ENCODE data around the gene RAB11FIP5.

The RAB11FIP5 gene

DNA sequence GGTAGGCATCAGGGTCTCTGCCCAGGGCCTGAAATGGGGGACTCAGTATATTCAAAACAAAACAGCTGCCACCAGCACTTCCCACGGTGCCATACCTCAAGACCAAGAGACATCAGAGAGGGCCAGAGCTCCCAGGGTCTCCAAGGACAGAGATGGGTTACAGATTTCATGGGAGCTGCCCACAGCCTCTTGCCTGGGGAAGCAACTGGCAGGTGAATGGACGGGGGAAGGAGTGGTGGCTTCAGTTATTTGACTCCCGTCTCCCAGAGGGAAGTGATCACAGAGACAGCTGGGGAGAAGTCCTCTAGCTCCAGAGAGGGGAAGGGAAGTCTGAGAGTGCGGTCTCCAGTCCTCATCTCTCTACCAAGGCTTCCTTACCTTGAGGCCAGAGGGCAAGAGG is 25.4 kb downstream of the RAB11FIP5 start:
- no peak for DNase-seq (ENCODE audit: low read depth, low spot score)

DNA sequence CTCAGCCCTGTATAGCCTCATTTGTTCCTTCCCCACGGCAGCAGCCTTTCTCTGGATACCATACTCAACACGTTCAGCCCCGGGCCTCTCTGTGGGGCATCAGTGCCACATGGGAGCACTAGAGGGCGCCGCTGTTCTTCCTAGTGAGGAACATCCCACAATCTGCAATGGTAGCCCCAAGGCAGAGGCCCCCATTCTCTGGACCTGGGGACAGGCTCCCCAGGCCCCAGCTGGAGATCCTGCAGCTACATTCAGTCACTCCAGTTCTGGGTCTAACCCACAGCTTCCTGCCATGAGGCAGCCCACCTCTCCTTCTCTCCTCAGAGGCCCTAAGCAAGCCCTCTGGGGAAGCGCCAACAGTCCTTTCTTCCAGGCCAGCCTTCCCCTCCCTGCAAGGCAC is 27.1 kb downstream of the RAB11FIP5 start:
- peak; percentile 87 for DNase-seq (ENCODE audit: low read depth, low spot score)

DNA sequence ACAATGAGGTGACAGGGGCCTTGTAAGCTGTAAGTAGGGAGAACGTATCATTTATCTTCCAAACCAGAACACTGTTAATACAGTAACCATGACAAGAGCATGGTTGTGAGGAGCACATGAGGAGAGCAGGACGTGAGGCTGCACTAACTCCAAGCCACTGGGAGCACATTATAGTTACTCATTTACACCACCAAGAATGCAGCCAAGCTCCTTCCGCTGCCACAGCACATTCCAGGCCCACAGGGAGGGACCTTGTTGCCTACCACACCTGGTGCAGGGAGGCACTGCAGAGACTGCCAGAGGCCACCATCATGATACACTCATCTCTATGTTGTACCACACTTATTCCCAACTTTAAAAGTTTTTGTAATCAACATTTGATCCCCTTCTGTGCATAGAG is 27.8 kb downstream of the RAB11FIP5 start:
- no peak for DNase-seq (ENCODE audit: low read depth, low spot score)

DNA sequence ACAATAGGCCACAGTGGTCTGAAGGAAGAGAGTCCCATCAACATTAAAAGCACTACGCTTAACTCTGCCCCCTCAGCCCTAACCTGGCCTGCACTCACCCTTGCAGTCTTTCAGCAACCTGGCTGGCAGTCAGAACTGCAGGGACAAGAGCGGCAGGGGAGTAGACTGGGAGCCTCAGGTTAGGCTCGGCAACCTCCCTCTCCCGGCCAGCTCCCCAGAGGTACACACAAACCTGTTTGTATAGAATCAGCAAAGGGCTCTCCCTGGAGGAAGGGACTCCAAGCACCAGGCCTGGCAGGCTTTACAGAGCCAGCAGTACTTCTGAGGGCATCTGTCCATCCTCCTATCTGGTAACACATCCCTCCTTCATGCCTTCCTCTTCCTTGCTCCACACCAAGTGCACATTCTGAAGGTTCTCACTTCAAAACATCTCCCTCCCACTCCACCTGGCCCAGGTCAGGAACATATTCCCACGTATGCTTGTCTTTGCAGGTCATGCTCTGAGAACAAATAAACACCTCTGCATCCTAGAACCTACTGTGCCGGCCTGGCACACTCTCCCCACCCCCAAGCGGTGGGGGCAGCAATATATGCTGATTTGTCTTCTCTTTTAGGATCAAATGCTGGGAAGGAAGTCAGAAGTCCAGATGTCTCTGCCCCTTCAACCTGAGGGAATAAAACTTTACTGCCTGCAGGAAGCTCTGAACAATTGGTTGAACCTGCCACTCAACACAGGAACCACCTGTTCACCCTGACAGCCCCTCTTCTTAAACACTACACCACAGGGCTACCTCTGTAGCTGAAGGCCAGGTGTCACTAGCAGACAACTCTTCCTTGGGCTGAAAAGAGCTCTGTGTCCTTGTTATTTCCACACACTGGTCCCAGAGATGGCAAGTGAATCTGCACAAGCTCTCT is 28.6 kb downstream of the RAB11FIP5 start:
- no peak for DNase-seq (ENCODE audit: low read depth, low spot score)

DNA sequence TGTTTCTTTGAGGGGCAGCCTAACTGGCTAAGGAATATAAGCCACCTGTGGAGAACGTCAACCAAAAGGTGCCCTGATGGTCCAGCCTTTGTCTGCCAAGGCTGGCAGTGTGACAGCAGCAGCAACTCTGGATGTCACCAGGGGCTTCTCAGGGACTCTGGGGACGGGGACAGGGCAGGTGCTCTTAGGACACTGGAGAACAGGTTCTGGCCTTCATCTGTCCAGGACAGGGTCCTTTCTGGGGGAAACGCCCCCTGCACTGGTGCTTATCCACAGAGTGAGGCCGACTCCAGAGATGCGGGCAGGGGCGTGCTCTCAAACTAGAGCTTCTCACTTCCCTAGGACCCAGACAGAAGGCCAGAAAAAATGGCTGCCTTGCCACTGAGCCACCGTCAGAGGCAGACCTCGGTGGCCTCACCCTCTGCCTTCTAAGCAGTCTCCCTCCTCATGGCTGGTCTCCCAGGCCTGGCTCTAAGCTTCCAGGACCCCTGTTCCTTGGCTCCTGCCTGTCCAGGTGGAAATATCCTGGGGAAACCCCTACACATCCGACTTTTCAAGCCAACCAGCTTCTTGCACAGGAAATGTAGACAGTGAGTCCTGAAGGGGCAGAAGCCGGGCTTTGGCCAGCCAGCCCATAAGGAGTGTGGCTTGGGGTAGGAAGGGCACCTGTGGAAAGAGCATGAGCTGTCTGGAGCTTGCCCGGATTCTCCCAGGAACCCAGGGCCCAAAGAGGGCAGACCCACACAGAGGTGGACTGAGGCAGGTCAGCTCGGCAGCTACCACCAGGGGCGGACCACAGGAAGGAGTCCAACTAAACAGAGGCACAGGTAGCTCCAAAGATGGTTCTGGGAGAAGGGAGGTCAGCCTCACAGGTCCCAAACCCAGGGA is 30.0 kb downstream of the RAB11FIP5 start:
- no peak for DNase-seq (ENCODE audit: low read depth, low spot score)

DNA sequence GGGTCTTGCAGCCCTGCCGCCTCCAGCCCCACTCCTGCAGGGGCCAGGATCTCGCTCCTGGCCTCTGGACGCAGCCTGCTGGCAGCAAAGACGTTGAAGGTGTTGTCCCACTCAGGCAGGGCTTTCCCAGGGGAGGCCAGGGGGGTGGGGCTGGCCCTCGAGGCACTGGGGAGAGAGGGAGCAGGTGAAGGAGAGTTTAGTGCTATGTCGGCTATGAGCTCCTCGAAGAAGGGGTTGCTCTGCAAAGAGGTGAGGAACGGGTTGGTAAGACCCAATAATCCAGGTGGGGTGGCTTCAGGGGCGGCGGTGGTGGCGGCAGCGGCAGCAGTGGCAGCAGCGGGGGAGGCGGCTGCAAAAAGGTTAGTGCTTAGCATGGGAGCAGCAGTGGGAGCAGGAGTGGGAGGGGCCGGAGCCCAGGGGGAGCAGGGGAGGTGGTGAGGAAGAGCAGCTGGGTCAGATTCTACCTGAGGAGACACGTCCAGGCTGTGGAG is 31.5 kb downstream of the RAB11FIP5 start:
- DNase-seq (ENCODE audit: low read depth, low spot score) = peak; percentile 24

DNA sequence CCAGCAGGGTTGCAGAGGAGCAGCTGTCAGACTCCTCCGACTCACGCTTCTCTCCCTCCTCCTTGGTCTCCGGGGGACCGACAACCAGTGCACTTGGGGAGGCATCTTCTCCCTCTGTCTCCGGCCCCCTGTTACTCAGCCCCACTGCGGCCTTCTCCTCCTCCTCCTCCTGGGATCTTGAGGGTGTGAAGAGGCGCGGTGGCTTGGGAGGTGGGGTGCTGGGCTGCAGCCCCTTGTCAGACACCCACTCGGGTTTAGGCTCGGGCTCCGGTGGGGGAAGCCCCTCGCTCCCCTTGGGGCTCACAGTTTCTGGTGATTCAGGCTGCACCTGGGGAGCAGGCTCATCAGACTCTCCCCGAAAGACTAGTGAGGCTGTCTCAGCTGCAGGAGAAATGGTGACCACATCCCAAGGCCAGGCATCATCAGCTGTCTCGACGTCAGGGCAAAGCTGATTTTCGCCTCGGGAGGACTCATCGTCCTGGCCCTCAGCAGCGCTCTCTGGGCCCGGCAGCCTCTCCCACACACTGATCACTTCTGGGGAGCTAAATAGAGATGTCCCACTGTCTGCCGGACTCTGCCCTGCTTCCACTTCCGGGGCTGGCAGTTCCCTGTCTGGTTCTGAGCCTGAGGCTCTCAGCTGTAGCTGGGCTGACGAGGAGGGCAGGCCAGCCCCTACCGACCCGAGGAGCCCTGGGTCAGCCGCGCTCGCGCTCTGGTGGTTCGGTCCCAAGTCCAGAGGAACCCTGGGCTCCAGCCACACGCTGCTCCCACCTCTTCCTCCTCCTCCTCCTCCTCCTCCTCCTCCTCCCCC is 32.2 kb downstream of the RAB11FIP5 start:
- peak; percentile 32 for DNase-seq (ENCODE audit: low read depth, low spot score)

DNA sequence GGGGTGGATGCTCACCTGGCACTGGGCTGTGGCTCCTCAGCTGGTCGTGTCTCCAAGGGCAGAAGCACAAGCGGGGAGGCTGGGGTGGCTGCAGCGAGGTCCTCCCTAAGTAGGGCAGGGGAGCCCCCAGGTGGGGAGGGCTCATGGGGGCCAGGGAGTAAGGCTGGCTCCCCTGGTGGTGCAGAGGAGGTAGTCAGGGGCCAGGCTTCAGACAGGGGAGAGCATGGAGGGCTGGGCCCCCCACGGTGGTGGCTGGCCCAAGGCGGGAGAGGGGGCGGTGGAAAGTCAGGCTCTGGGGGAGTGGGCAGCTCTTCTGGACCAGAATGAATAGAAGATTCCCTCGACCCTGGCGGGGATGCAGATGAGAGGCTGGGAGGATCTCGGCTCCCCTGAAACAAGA is 33.1 kb downstream of the RAB11FIP5 start:
- no peak for DNase-seq (ENCODE audit: low read depth, low spot score)

DNA sequence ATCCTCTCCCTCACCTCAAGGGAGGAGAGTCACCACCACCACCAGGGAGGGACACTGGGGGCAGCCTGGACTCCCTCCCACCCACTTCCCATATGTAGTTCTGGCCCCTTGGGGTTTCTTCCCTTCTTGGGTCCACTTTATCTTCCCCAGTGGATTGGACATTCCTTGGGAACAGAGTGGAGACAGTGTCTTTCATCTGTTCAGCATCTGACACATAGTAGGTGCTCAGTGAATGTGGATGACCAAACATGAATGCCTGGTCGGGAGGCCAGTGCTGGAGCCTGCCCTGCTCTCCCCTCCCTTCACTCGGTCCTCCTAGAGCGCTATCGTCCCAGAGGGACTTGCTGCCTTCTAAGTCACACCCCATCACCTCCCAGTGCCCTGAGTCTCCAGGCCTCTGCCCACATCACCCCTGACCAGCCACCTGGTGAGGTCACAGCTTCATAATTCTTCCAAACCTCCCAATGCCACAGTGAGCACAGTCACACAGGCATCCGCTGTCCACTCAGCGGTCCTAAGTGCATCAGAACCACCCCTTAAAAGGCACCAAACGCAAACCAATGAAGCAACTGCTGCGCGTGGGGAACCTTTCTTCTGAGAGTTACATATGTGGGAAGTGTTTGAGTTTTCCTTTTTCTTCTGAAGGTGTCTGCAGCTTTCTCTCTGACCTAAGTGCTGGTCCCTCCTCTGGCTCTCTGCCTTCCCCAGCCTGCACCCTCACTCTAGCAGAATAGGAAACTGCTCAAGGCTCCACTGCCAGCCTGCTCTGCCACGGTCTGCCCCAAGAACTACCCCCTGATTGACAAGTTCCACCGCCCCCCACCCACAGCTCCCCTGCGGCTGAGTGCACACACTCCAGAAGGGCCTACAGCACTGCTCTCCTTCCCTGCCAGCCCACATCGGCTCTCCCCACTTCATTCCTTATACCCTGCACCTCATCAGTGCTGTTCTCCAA is 34.0 kb downstream of the RAB11FIP5 start:
- DNase-seq (ENCODE audit: low read depth, low spot score) = no peak

DNA sequence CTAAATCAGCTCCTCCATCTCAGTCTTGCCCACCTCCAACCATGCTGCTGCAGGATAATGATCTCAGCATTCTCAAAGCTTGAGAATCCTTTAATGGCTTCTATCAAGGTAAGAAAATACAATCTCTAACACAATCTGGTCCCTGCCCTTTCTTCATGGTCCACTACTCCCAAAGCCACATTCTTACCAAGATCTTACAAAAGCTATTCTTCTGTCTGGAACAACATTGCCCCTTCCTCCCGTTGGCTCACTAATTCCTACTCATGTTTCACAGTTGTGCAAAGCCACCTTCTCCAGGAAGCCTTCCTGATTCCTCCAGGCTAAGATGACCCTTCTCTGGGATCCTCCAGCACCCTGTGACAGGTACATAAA is 35.3 kb downstream of the RAB11FIP5 start:
- no peak for DNase-seq (ENCODE audit: low read depth, low spot score)

DNA sequence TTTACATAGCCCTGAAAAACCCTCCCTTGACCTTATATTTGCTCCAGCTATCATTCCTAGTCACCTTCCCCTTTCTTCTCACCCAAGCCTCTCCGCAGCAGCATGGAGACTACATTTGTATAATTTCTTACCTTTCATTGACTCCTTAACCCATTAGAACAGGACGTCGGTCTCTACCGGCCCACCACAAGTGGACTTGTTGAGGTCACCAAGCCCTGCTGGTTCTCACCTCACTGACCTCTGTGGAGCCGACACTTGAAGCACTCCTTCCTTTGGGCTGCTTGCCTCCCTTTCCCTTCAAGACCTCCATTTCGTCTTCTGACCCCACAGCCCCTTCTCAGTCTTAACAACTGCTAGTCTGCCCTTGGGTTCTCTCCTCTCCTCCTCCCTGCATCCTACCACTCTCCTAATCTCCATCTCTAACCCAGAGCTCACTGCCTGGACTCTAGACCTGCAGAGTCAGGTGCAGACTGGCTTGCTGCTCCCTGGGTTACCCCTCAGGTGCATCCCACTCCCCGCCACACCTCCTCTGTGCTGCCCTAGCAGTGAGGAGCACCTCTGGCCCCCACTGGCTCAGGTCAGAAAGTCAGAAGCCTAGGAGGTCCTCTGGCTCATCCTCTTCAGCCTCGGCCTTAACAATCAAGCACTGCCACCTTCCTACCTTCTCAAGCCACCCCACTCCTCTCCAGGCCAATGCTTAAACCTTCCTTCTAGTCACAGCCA is 35.9 kb downstream of the RAB11FIP5 start:
- no peak for DNase-seq (ENCODE audit: low read depth, low spot score)

DNA sequence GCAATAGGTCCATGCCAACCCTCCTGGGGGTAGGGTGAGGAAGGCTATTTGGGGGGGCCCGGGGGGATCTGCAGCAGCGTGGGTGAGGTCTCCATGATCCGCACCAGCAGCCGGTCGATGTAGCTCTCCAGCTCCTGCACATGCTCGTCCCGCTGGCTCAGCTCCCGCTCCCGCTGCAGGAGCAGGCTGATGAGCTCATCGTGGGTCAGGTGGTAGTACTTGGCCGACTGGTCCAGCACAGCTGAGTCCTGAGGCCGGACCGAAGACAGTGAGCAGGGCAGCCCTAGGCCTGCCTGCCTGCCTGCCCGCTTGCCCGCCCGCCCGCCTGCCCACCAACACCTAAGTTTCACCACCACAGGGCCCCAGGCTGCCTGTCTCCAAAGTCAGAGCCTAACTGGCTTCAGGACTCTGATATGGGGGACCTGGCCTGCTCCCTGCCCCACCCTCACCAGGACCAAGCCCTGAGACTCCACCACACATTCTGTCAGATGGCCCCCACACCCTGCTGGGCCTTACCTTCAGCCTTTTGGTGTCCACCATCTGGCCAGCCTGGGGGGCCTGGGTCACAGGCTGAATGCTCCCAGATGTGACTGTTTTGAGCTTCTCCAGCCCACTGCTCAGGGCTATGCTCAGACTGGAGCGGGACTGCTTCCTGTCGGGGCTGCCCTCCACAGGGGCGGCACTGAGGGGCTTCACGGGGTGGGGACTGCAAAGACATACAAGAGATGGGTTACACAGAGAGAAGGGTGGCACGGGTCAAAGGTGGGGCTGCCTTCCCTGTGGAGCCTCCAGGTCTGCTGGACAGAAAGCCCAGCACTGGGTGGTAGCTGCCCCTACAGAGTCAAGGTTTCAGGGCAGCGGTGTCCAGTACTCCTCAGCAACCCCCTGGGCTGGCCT is 37.0 kb downstream of the RAB11FIP5 start:
- peak; percentile 30 for DNase-seq (ENCODE audit: low read depth, low spot score)

DNA sequence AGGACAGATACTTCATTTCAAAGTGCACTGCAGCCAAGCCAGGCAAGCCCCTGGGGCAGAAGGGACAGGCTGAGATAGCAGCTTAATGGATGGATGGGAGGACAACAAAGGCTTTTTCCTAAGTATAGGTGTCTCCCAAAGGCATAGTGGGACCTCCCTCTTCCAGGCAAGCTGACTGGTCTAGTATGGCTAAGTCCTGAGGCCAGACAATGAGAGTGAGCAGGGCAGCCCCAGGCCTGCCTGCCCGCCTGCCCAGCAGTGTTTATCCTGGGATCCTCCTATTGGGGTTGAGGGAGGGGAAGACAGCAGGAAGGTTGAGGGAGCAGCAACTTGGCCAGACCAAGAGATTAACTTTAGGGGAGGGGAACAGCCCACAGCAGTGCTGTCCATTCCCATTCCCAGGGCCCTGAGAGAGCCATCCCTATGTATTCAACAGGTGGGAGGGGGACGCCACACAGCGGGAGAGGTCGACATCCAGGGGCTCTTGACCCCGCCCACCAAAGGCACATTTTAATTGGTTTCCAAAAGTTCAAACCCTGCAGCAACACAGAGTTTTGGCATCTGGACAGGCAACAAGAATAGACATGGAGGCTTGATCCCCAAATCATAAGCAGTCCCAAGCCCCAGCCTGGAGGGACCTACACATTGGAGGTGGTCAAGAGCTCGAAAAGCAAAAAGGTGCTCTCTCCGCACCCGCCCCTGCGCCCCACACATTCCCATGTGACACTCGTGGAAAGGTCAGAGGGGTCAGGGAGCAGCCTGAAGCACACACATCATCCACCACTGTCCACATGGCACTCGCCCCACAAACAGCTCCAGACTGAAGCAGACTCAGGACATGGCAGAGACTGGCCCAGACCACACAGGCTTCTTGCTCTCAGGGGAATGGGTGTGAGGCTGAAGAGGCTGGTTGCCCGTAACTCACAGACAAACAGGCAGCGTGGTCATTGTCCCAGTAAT is 38.4 kb downstream of the RAB11FIP5 start:
- DNase-seq (ENCODE audit: low read depth, low spot score) = peak; percentile 86

DNA sequence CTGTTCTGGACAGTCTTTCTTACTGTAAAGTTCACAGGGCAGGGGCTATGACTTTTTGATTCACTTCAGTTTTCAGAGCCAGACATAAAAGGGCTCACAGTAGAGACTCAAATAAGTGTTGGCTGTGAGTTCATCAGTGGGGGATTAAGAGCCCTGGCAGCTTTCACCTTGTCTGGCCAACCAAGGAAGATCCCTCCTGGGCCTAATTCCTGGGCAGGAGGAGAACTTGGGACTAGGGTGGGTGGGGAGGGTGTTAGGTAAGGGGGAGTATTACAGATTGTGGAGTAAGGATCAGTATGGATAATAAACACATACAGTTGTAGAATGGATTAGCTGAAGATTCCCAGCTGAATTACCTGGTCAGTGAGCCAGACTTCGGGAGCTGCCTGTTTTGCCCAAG is 40.3 kb downstream of the RAB11FIP5 start:
- no peak for DNase-seq (ENCODE audit: low read depth, low spot score)

DNA sequence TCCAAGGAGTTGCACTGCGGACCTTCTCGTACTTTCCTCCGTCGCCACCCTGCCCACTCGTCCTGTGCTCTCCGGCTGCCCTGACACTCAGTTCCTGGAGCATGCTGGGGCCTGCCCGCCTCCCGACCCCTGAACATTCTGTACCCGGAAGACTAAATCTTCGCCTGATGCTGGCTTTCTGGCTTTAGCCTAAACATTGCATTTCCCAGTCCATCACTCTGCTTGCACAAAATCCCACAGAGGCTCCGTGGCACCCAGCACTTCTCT is 40.7 kb downstream of the RAB11FIP5 start:
- no peak for DNase-seq (ENCODE audit: low read depth, low spot score)

DNA sequence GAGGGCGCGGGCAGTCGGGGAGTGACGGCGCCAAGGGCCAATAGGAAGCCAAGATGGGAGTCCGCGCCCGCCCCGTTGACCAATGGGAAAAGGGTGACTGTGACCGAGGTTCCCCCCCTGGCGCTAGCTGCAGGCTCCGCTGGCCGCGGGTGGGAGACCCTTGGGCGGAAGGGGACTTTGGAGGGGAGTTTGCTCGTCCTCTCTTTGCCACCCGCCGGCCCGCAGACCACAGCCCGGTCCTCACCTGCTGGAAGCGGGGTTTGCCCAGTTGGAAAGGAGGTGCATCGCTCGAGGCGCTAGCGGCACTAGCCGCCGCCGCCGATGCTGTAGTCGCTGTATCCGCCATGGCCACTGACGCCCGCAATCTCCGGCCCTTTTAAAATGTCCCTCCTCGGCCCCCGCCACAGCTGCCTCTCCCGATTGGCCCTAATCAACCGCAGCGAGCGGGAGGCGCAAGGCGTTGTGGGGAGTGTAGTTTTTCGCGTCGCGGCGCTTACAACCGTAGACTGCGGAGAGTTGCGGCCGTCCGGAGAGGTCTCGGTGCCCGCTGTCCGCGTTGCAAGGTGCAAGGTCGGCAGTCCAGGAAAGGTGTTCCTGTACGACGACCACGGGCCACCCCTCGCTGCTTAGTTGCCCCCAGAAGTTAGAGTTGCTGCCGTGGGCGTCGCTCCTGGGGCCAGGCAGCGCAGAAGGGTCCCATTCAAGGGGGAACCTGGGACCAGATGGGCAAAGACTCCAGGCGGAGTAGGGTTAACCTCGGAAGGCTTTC is 41.2 kb downstream of the RAB11FIP5 start, which contains the start of gene SFXN5:
SFXN5 (minus strand) TSS at position 353 of the 769 bp plus-strand sequence; CDS start at position 346, 7 bp downstream.
- peak; percentile 99 for DNase-seq (ENCODE audit: low read depth, low spot score)
